ENCODE data around the gene ARFGAP2.
A peak's percentile ranks its signal among the peaks of the same experiment; 100 is the strongest.

- TF ChIP-seq POLR2A (IDR thresholded peaks at IDR 0.05; ENCODE audit: low read depth), result no peak
- TF ChIP-seq CTCF (IDR thresholded peaks at IDR 0.05), result no peak
- peak; percentile 77 to 94 for TF ChIP-seq POLR2AphosphoS5 (IDR thresholded peaks at IDR 0.05)
- TF ChIP-seq EP300 (IDR thresholded peaks at IDR 0.05), result no peak
Measured at GRCh38 chr11:47213950-47214565, 37.4 kb upstream of the ARFGAP2 start.
